ENCODE measurements around the gene FAM222B.
A peak's percentile ranks its signal among the peaks of the same experiment; 100 is the strongest.

Gene FAM222B

DNA sequence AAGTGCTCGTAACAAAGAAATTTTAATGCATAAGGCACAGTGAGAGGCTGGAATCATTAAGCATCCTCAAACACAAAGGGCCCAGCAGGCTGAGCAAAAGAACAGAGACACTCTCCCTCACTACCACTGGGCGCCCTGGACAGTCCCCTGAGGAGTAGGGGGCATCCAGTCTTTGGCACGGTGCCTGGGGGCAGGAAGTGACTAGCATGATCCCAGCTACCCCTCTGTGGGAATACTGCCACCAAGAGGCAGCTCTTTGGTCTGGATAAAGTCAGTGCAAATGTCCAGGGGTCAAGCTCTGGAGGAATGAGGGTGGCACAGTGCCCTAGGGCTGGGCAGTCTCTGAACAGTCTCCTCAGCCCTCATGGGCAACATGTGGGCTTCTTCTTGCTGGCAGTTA, 128.3 kb downstream of the FAM222B start:
- TF ChIP-seq, protein P1, sequence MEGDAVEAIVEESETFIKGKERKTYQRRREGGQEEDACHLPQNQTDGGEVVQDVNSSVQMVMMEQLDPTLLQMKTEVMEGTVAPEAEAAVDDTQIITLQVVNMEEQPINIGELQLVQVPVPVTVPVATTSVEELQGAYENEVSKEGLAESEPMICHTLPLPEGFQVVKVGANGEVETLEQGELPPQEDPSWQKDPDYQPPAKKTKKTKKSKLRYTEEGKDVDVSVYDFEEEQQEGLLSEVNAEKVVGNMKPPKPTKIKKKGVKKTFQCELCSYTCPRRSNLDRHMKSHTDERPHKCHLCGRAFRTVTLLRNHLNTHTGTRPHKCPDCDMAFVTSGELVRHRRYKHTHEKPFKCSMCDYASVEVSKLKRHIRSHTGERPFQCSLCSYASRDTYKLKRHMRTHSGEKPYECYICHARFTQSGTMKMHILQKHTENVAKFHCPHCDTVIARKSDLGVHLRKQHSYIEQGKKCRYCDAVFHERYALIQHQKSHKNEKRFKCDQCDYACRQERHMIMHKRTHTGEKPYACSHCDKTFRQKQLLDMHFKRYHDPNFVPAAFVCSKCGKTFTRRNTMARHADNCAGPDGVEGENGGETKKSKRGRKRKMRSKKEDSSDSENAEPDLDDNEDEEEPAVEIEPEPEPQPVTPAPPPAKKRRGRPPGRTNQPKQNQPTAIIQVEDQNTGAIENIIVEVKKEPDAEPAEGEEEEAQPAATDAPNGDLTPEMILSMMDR (IDR thresholded peaks at IDR 0.05; ENCODE audit: low read depth, low read length), result peak; percentile 14
- TF ChIP-seq MYC (IDR thresholded peaks at IDR 0.05; ENCODE audit: low read depth, low read length), result no peak
- TF ChIP-seq POLR2A (IDR thresholded peaks at IDR 0.05; ENCODE audit: extremely low read depth, insufficient read length), result no peak
- TF ChIP-seq, protein P2, sequence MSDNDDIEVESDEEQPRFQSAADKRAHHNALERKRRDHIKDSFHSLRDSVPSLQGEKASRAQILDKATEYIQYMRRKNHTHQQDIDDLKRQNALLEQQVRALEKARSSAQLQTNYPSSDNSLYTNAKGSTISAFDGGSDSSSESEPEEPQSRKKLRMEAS (IDR thresholded peaks at IDR 0.05; ENCODE audit: low read depth, low read length), result no peak
- H3K4me3 ChIP-seq (ENCODE audit: low read depth, low read length), result no peak overlapping the region
- DNase-seq (ENCODE audit: low read depth), result peak; percentile 35

DNA sequence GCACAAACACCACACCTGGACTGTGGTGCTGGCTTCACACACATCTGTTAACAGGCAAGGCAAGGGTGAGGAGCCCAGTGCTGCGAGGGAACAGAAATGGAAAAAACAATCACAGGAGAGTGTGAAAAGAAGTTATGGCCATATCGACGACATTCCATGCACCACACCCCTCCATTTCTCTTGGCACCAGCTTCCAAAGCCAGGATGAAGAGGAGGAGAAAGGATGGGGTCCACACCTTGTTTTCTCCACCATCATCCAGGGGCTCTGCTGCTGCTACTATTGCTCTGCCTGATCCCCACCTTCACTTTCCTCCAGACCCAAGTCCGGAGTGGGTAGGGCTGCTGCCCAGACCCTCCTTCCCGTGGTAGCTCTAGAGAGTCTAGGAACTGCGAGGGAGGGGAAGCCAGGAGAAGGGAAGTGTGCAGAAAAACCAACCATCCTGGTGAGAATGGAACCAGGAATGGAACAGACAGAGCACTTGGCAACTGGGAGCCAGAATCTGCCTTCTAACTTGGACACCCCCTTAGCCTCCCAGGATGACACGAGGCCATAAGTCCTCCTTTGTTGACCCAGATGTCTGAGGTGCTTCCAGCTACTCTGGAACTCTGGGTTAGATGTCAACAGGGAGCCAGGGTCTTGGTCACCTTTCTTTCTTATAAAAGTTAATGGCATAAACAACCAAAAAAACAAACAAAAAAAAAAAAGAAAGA, 129.7 kb downstream of the FAM222B start:
- H3K4me3 ChIP-seq (ENCODE audit: low read depth, low read length), result peak overlapping the region; percentile 55
- no peak for DNase-seq (ENCODE audit: low read depth)
- TF ChIP-seq, protein P2 (IDR thresholded peaks at IDR 0.05; ENCODE audit: low read depth, low read length), result no peak

DNA sequence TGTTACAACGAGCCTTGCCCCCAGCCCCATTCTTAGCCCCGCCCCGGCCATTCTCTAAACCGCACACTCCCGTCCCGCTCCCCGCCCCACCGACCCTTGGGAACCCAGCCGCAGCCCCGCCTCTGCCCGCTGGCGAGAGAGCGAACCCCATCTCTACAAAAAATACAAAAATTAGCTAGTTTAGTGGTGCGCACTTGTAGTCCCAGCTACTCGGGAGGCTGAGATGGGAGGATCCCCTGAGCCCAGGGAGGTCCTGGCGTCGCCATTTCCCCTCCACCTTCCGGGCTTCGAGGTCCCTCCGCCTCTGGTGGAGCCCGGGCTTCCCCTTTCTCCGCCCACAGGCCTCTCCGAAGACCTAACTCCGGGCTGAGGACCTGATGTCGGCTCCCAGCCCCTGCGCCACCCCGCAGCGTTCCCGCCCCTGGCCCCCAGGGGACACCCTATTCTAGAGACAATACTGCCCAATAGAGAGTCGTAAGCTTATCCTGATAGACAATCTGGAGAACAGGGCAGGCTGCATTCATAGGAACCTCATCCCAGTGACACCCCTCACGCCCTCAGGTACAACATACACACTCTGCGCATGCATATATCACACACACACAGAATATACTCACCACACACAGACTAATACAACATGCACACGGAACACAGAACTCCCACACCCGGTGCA, 130.4 kb downstream of the FAM222B start:
- peak; percentile 95 for DNase-seq (ENCODE audit: low read depth)
- peak overlapping the region; percentile 68 for H3K4me3 ChIP-seq (ENCODE audit: low read depth, low read length)
- TF ChIP-seq POLR2A (IDR thresholded peaks at IDR 0.05; ENCODE audit: extremely low read depth, insufficient read length) (peak; percentile 27), MYC (IDR thresholded peaks at IDR 0.05; ENCODE audit: low read depth, low read length) (peak; percentile 53)
- TF ChIP-seq, protein P2 (IDR thresholded peaks at IDR 0.05; ENCODE audit: low read depth, low read length), result no peak; the same call in 1 of the 2 replicates

DNA sequence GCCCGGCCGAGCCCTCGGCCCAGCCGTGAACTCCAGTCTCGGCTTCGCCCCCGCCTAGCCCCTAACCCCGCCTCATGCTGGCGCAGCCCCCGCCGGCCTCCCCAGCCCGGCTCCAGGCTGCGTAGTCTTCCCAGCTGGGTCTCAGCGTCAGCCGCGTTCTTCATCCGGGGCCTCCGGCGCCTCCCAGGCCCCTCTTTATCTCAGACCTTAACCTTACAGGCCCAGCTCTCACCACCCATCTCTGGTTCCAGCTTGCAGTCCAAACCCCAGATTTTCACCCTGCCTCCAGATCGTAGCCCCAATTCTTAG, 130.9 kb downstream of the FAM222B start, which contains the start of gene PROCA1:
Gene PROCA1, minus strand, starts transcription at position 166 of the 309 bp plus-strand sequence. CDS start 228 bp downstream, outside the sequence.
- DNase-seq (ENCODE audit: low read depth), result no peak
- TF ChIP-seq POLR2A (IDR thresholded peaks at IDR 0.05; ENCODE audit: extremely low read depth, insufficient read length) (no peak), MYC (IDR thresholded peaks at IDR 0.05; ENCODE audit: low read depth, low read length) (no peak)
- TF ChIP-seq, protein P2 (IDR thresholded peaks at IDR 0.05; ENCODE audit: low read depth, low read length), result no peak
- peak within 1 kb of the TSS; percentile 88 for H3K4me3 ChIP-seq (ENCODE audit: low read depth, low read length)

DNA sequence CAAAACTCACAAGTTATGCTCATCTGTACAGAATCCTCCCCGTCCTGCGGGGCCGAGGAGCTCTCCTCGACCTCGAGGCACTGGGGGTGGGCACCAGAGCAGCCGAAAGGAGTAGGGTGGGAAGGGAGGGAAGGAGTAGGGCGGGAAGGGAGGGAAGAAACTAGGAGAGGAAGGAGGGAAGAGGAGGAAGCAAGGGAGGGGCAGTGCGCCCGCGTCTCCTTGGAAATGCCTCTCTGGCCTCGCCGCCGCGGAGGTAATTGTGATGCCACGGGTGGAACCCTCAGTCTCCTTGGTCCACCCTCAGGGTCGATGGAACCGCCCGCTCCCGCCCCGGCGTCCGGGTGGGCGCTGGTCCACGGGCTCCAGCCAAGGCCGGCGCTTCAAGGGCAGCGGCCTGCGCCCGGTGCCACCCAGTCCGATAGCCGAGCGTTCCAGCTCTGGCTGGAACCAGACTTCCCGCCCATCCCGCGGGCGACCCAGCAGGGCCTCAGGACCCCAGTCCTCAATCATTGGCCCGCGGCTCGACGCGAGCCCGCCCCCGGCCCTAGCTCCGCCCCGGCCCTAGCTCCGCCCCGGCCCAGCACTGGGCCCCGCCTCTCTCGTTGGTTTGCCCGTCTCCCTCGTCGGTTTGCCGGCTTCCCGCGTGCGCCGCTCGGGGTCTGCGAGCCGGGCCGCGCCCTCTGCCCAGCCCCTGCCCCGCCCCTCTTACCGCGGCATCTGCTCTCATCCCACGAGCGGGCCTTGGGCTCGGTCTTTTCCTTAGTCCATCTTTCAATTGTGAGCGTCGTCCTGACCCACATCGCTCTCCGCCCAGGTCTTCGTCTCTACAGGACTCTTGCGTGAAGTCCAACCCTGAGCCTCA, 131.5 kb downstream of the FAM222B start:
- peak overlapping the region; percentile 88 for H3K4me3 ChIP-seq (ENCODE audit: low read depth, low read length)
- TF ChIP-seq, protein P1 (IDR thresholded peaks at IDR 0.05; ENCODE audit: low read depth, low read length), result no peak
- TF ChIP-seq MYC (IDR thresholded peaks at IDR 0.05; ENCODE audit: low read depth, low read length) (no peak; the same call in none of the 2 replicates), POLR2A (IDR thresholded peaks at IDR 0.05; ENCODE audit: extremely low read depth, insufficient read length) (peak; percentile 94)
- TF ChIP-seq, protein P2 (IDR thresholded peaks at IDR 0.05; ENCODE audit: low read depth, low read length), result peak; percentile 57; the same call in 1 of the 2 replicates
- DNase-seq (ENCODE audit: low read depth), result peak; percentile 97

DNA sequence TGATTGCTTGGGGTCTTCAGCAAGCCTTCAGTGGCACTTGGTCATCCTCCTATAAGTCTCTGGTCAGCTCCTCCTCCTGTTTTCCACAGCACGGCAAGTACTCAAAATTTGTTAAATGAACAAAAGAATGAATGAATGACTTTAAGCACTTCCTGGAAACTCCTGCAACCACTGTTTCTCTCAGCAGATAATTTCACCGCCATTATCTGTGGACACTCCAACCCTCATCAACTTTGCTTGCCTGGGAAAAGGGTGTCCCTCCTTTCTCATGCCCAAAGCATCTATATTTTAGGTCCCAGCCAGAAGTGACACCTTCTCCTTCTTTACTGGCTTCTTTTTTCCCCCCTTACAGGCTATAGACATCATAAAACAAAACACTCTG, 135.3 kb downstream of the FAM222B start:
- DNase-seq (ENCODE audit: low read depth), result no peak
- no peak overlapping the region for H3K4me3 ChIP-seq (ENCODE audit: low read depth, low read length)
- TF ChIP-seq, protein P2 (IDR thresholded peaks at IDR 0.05; ENCODE audit: low read depth, low read length), result no peak
- TF ChIP-seq, protein P1 (IDR thresholded peaks at IDR 0.05; ENCODE audit: low read depth, low read length), result no peak
- TF ChIP-seq POLR2A (IDR thresholded peaks at IDR 0.05; ENCODE audit: extremely low read depth, insufficient read length) (no peak), MYC (IDR thresholded peaks at IDR 0.05; ENCODE audit: low read depth, low read length) (no peak)
